ENCODE measurements around the gene SUPT16H.
A peak's percentile ranks its signal among the peaks of the same experiment; 100 is the strongest.

SUPT16H gene

GRCh38 chr14:21383848-21384493 is at the start of gene SUPT16H:
Gene SUPT16H (minus strand): TSS chr14:21384019. CDS start chr14:21383927, 92 bp downstream.
- ATAC-seq (replicated peaks) = peak; percentile 83 to 89
- Mint-ChIP-seq H3K36me3 (peaks cover 23 to 28% of the 10 kb centered on the region in 2 donors), H3K4me3 (peak within 1 kb of the TSS; percentile 97 to 100), H3K27ac (peak within 1 kb of the TSS; percentile 100), H3K4me1 (peaks cover 22 to 34% of the 10 kb centered on the region in 2 donors), H3K27me3 (no peaks in the 10 kb centered on the region), H3K9me3 (no peaks in the 10 kb centered on the region)
- DNase-seq = peak; percentile 94

DNA sequence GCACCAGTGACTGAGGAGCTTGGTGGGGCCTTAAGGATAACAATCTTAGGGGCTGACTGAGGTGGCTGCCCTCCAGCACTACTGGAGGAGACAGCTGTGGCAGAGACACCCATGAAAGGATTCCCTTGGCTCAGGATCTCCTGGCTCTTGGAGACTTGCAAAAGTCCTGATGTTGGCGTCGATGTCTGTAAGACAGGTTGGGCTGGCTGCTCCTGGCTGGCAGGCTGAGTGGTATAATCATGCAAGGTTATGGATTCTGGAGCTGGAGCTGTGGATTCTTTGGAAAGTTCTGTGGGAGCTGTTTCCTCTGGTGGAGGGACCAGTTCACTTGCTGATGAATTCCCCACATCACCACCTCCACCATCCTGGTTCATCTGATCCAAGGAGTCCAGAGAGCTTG is 47.3 kb upstream of the SUPT16H start:
- no peak for DNase-seq
- Mint-ChIP-seq H3K4me3 (peak overlapping the region in 1 of 2 donors; percentile 30), H3K36me3 (peaks cover 34 to 46% of the 10 kb centered on the region in 2 donors), H3K9me3 (no peaks in the 10 kb centered on the region), H3K27ac (no peak overlapping the region), H3K4me1 (peaks cover 20 to 37% of the 10 kb centered on the region in 2 donors), H3K27me3 (no peaks in the 10 kb centered on the region)
- no peak for ATAC-seq (replicated peaks)

DNA sequence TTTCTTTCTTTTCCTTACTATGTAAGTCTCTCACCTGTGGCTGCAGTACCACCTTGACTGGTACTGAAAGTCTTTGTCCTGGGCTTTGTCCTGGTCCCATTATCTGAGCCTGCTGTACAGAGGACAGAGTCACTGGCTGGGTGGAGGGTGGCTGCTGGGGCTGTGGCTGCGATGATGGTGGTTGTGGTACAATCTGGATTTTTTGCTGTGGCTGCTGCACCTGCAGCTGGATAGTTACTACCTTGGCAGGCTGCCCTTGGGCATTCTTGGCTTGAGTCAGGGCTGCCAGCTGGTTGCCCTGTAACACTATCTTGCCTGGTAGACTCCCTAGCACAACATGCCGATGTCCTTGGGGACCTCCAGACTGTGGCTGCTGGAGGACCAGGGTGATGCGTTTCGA is 45.1 kb upstream of the SUPT16H start:
- Mint-ChIP-seq H3K27ac (no peak overlapping the region), H3K36me3 (peaks cover 37 to 54% of the 10 kb centered on the region in 2 donors), H3K9me3 (no peaks in the 10 kb centered on the region), H3K4me1 (peaks cover 8 to 17% of the 10 kb centered on the region in 2 donors), H3K4me3 (no peak overlapping the region), H3K27me3 (no peaks in the 10 kb centered on the region)
- DNase-seq (no peak), ATAC-seq (replicated peaks) (no peak)

- Mint-ChIP-seq H3K36me3 (peaks cover 32 to 54% of the 10 kb centered on the region in 2 donors), H3K4me3 (no peak overlapping the region), H3K27me3 (no peaks in the 10 kb centered on the region), H3K9me3 (no peaks in the 10 kb centered on the region), H3K4me1 (peaks cover 3 to 4% of the 10 kb centered on the region in 2 donors), H3K27ac (no peak overlapping the region)
- no peak for ATAC-seq (replicated peaks)
- no peak for DNase-seq
Measured at GRCh38 chr14:21426692-21427091, 42.9 kb upstream of the SUPT16H start.

GRCh38 chr14:21419528-21419927 is 35.7 kb upstream of the SUPT16H start:
- Mint-ChIP-seq H3K4me1 (peaks cover 3 to 4% of the 10 kb centered on the region in 2 donors), H3K36me3 (peaks cover 14 to 50% of the 10 kb centered on the region in 2 donors), H3K4me3 (no peak overlapping the region), H3K27ac (no peak overlapping the region), H3K9me3 (no peaks in the 10 kb centered on the region), H3K27me3 (no peaks in the 10 kb centered on the region)
- DNase-seq = no peak
- ATAC-seq (replicated peaks) = no peak

DNA sequence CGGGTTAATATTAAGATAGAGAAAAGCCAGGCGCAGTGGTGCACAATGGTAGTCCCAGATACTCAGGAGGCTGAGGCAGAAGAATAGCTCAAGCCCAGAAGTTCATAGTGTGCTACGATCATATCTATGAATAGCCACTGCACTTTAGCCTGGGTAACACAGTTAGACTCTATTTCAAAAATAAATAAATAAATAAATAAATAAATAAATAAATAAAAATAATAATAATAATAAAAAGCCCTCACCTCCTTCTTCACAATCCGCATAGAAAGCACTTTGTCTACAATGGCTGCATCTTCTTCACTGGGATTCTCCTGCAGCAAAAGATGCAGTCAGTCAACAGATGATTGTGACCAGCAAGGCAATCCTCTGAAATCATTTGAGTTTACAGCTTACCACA is 31.5 kb upstream of the SUPT16H start:
- Mint-ChIP-seq H3K36me3 (peaks cover 24 to 46% of the 10 kb centered on the region in 2 donors), H3K27ac (no peak overlapping the region), H3K4me3 (no peak overlapping the region), H3K4me1 (peaks cover 11 to 15% of the 10 kb centered on the region in 2 donors), H3K27me3 (no peaks in the 10 kb centered on the region), H3K9me3 (no peaks in the 10 kb centered on the region)
- ATAC-seq (replicated peaks) (no peak), DNase-seq (no peak)

DNA sequence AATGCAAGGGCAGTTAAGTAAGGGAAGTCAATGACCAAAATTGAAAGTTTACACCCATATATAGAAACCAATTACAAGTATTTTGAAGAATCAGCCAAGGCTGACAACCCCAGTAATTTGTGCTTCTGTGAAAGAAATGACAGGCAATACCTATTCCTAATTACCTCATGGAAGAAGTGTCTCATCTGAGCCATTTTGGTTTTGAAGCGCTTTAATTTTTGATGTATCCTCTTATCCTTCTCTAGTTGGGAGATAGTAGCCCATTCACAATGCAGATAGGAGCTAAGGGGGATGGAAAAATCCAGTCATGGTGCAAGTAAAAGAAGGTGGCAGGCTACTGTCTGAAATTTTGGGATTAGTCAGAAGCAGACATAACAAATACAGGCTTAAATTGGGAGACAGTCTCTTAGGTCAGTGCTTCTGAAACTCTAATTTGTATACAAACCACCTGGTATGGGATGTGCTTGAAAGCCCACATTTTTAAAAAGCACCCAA is 30.4 kb upstream of the SUPT16H start:
- DNase-seq (no peak), ATAC-seq (replicated peaks) (peak; percentile 81 to 92)
- Mint-ChIP-seq H3K9me3 (no peaks in the 10 kb centered on the region), H3K27me3 (no peaks in the 10 kb centered on the region), H3K27ac (peak overlapping the region; percentile 90), H3K4me1 (peaks cover 11 to 15% of the 10 kb centered on the region in 2 donors), H3K36me3 (peaks cover 22 to 51% of the 10 kb centered on the region in 2 donors), H3K4me3 (no peak overlapping the region)

DNA sequence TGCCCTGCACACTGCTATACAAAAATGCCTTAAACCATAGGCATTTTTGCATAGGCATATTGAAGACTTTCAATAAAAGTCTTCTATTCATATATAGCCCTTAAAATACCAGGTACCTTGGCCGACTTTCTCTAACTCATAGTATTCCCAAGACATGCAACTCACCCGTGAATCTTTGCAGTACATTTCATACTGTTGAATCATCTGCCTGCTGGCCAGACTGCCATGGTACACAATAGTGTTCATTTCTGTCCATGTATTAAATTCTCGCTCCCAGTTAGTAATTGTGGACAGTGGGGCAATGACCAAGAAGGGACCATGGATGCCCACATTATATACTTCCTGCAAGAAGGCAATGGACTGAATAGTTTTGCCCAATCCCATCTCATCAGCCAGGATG is 24.3 kb upstream of the SUPT16H start:
- peaks cover 38 to 55% of the 10 kb centered on the region in 2 donors for H3K36me3 Mint-ChIP-seq
- H3K4me3 Mint-ChIP-seq = no peak overlapping the region
- H3K4me1 Mint-ChIP-seq = peaks cover 0 to 3% of the 10 kb centered on the region in 2 donors
- DNase-seq = no peak
- no peak for ATAC-seq (replicated peaks)
- H3K27ac Mint-ChIP-seq = no peak overlapping the region
- H3K27me3 Mint-ChIP-seq = no peaks in the 10 kb centered on the region
- no peaks in the 10 kb centered on the region for H3K9me3 Mint-ChIP-seq

DNA sequence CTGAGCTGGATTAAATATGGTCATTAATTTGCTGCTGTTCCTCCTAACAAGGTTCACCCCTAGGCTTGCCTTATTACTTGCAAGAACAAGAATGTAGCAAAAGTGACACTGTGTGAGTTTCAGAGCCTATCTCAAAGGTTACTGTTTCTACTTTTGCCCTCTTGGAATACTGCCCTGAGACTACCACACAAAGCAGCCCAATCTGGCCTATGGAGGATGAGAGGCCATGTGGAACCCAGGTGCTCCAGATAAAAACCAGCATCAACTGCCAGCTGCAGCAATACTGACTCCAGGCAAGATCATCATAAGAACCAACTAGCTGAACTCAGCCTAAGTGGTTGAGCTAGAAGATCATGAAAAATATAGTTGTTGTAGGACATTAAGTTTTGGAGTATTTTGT is 22.4 kb upstream of the SUPT16H start:
- Mint-ChIP-seq H3K4me3 (no peak overlapping the region), H3K36me3 (peaks cover 36 to 60% of the 10 kb centered on the region in 2 donors), H3K9me3 (no peaks in the 10 kb centered on the region), H3K27me3 (no peaks in the 10 kb centered on the region), H3K4me1 (peaks cover 0 to 3% of the 10 kb centered on the region in 2 donors), H3K27ac (no peak overlapping the region)
- DNase-seq (no peak), ATAC-seq (replicated peaks) (no peak)

DNA sequence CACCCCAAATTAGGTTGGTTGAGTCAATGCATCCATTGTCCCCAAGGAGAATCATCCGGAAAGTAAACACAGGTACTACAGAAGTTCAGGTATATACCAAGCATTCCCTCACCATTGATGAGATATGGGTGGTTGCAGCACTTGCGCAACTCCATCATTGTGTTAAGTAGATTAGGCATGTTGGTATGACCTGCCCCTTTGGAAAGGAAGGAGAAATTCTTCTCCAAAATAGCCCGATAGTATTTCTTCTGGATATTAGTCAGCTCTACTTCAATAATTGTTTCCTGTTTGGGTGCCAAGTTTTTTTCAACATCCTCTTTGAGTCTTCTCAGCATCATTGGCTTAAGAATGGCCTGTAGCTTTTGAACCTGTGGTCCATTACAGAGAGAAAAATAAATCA is 21.3 kb upstream of the SUPT16H start:
- Mint-ChIP-seq H3K36me3 (peaks cover 40 to 62% of the 10 kb centered on the region in 2 donors), H3K4me1 (peaks cover 0 to 3% of the 10 kb centered on the region in 2 donors), H3K4me3 (no peak overlapping the region), H3K27ac (no peak overlapping the region), H3K27me3 (no peaks in the 10 kb centered on the region), H3K9me3 (no peaks in the 10 kb centered on the region)
- no peak for DNase-seq
- no peak for ATAC-seq (replicated peaks)

GRCh38 chr14:21399311-21399870 is 15.6 kb upstream of the SUPT16H start:
- H3K4me3 Mint-ChIP-seq = no peak overlapping the region
- no peaks in the 10 kb centered on the region for H3K9me3 Mint-ChIP-seq
- no peaks in the 10 kb centered on the region for H3K27me3 Mint-ChIP-seq
- ATAC-seq (replicated peaks) = no peak
- H3K27ac Mint-ChIP-seq = no peak overlapping the region
- peaks cover 41 to 60% of the 10 kb centered on the region in 2 donors for H3K36me3 Mint-ChIP-seq
- DNase-seq = no peak
- H3K4me1 Mint-ChIP-seq = no peaks in the 10 kb centered on the region

GRCh38 chr14:21398901-21399300 is 15.1 kb upstream of the SUPT16H start:
- Mint-ChIP-seq H3K9me3 (no peaks in the 10 kb centered on the region), H3K27ac (no peak overlapping the region), H3K36me3 (peaks cover 45 to 63% of the 10 kb centered on the region in 2 donors), H3K4me3 (no peak overlapping the region), H3K4me1 (no peaks in the 10 kb centered on the region), H3K27me3 (no peaks in the 10 kb centered on the region)
- DNase-seq (no peak), ATAC-seq (replicated peaks) (no peak)

- ATAC-seq (replicated peaks) (no peak), DNase-seq (no peak)
- H3K27me3 Mint-ChIP-seq = no peaks in the 10 kb centered on the region
- H3K9me3 Mint-ChIP-seq = no peaks in the 10 kb centered on the region
- H3K4me3 Mint-ChIP-seq = no peak overlapping the region
- H3K27ac Mint-ChIP-seq = no peak overlapping the region
- H3K4me1 Mint-ChIP-seq = no peaks in the 10 kb centered on the region
- peaks cover 50 to 65% of the 10 kb centered on the region in 2 donors for H3K36me3 Mint-ChIP-seq
Measured at GRCh38 chr14:21395450-21395849, 11.6 kb upstream of the SUPT16H start.

DNA sequence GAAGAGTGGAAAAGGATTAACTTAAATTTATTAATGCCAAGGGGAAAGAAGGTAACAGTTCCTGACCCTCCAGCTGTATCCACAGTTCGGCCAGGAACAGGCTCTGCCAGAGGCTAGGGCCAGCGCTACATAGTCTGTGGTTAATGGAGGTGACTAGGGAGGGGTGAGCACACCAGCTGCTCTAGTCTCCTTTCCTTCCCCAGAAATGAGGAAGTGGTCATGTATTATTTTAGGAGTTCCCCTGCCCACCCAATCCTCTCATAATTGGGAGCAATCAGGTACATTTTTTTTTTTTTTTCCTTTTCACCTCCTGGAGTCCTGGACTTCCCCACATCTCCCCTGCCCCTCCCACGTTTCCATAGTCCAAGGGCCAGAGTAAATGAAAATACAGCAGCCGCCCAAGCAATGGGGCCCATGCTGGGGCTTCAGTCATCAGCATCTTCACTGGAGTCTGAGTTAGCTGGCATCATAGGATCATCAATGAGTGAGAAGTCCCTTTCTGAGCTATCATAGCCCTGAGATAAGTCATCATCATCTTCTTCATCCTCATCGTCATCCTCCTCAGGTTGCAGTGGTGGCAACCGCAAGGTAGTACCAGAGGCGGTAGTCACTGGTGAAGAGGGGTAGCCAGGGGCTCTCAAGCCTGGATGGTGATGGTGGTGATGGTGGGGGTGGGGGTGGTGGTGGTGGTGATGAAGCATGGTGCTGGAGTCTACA is 1.5 kb upstream of the SUPT16H start:
- Mint-ChIP-seq H3K27me3 (no peaks in the 10 kb centered on the region), H3K4me3 (peak overlapping the region; percentile 97 to 100), H3K9me3 (no peaks in the 10 kb centered on the region)

More for the DNA sequence above, 1.5 kb upstream of the SUPT16H start:
- ATAC-seq (replicated peaks) (peak; percentile 53), DNase-seq (peak; percentile 47)
- Mint-ChIP-seq H3K36me3 (peaks cover 26 to 28% of the 10 kb centered on the region in 2 donors), H3K4me1 (peaks cover 22 to 34% of the 10 kb centered on the region in 2 donors), H3K27ac (peak overlapping the region; percentile 100)
